ENCODE data around the gene HDAC2. TPM values are rescaled to one million over a fixed set of nuclear protein-coding genes. Genes with fewer than 3 reads are reported as not detected.

Gene HDAC2
- polyA plus RNA-seq, 1 donor from 2014 or later: 307 TPM

GRCh38 chr6:113967777-113968176, 3.2 kb downstream of the HDAC2 start:
- Histone ChIP-seq H2AFZ (ENCODE audit: low read depth, low read length) (no peak overlapping the region), H3K79me2 (replicated peaks; ENCODE audit: insufficient read depth, low read length) (peaks cover 83% of the 10 kb centered on the region), H3K27ac (ENCODE audit: low read length) (no peak overlapping the region), H3K9ac (ENCODE audit: low read length) (no peak overlapping the region), H3K9me2 (ENCODE audit: insufficient read depth, low read length) (no peaks in the 10 kb centered on the region), H4K20me1 (ENCODE audit: insufficient read depth) (peaks cover 31% of the 10 kb centered on the region), H3K4me3 (ENCODE audit: low read length) (peak overlapping the region; percentile 74), H3K4me2 (ENCODE audit: low read length) (peak overlapping the region; percentile 98), H3K36me3 (ENCODE audit: insufficient read depth, low read length) (no peaks in the 10 kb centered on the region), H3K9me3 (ENCODE audit: low read length) (no peaks in the 10 kb centered on the region), H3F3A (ENCODE audit: insufficient read depth, low read length, poor library complexity, severe bottlenecking) (no peaks in the 10 kb centered on the region), H3K27me3 (ENCODE audit: insufficient read depth, low read depth, low read length) (no peaks in the 10 kb centered on the region)
- no peak for TF ChIP-seq RAD21 (conservative IDR thresholded peaks at IDR 0.05)
- TF ChIP-seq TAF1 (IDR thresholded peaks at IDR 0.05; ENCODE audit: low read depth): no peak
- TF ChIP-seq, protein P1, sequence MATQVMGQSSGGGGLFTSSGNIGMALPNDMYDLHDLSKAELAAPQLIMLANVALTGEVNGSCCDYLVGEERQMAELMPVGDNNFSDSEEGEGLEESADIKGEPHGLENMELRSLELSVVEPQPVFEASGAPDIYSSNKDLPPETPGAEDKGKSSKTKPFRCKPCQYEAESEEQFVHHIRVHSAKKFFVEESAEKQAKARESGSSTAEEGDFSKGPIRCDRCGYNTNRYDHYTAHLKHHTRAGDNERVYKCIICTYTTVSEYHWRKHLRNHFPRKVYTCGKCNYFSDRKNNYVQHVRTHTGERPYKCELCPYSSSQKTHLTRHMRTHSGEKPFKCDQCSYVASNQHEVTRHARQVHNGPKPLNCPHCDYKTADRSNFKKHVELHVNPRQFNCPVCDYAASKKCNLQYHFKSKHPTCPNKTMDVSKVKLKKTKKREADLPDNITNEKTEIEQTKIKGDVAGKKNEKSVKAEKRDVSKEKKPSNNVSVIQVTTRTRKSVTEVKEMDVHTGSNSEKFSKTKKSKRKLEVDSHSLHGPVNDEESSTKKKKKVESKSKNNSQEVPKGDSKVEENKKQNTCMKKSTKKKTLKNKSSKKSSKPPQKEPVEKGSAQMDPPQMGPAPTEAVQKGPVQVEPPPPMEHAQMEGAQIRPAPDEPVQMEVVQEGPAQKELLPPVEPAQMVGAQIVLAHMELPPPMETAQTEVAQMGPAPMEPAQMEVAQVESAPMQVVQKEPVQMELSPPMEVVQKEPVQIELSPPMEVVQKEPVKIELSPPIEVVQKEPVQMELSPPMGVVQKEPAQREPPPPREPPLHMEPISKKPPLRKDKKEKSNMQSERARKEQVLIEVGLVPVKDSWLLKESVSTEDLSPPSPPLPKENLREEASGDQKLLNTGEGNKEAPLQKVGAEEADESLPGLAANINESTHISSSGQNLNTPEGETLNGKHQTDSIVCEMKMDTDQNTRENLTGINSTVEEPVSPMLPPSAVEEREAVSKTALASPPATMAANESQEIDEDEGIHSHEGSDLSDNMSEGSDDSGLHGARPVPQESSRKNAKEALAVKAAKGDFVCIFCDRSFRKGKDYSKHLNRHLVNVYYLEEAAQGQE (IDR thresholded peaks at IDR 0.05; ENCODE audit: borderline replicate concordance): no peak
- no peak for TF ChIP-seq EP300 (conservative IDR thresholded peaks at IDR 0.05; ENCODE audit: poor library complexity, severe bottlenecking)
- no peak for TF ChIP-seq MXI1 (conservative IDR thresholded peaks at IDR 0.05; ENCODE audit: poor library complexity, severe bottlenecking)
- TF ChIP-seq EZH2 (IDR thresholded peaks at IDR 0.05; ENCODE audit: borderline replicate concordance, insufficient read depth, low read length, poor library complexity, severe bottlenecking): no peak
- no peak for TF ChIP-seq SMC3 (conservative IDR thresholded peaks at IDR 0.05; ENCODE audit: poor library complexity)

DNA sequence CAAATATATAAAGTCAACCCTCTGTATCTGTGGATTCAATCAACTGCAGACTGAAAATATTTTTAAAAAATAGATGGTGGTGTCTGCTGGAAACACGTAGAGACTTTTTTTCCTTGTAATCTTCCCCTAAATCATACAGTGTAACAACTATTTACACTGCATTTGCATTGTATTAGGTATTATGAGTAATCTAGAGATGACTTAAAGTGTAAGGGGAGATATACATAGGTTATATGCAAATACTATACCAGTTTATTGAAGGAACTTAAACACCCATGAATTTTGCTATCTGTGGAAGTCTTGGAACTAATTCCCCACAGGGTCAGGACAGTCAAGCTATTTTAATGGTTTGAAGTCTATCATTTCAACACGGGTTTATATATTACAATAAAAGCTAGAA, 10.2 kb downstream of the HDAC2 start:
- no peaks in the 10 kb centered on the region for H3K27me3 ChIP-seq (ENCODE audit: insufficient read depth, low read depth, low read length)
- TF ChIP-seq TAF1 (IDR thresholded peaks at IDR 0.05; ENCODE audit: low read depth) (no peak), SMC3 (conservative IDR thresholded peaks at IDR 0.05; ENCODE audit: poor library complexity) (no peak), MXI1 (conservative IDR thresholded peaks at IDR 0.05; ENCODE audit: poor library complexity, severe bottlenecking) (no peak), RAD21 (conservative IDR thresholded peaks at IDR 0.05) (no peak), EZH2 (IDR thresholded peaks at IDR 0.05; ENCODE audit: borderline replicate concordance, insufficient read depth, low read length, poor library complexity, severe bottlenecking) (no peak), POLR2AphosphoS5 (IDR thresholded peaks at IDR 0.05) (no peak), EP300 (conservative IDR thresholded peaks at IDR 0.05; ENCODE audit: poor library complexity, severe bottlenecking) (no peak)
- TF ChIP-seq, protein P2, sequence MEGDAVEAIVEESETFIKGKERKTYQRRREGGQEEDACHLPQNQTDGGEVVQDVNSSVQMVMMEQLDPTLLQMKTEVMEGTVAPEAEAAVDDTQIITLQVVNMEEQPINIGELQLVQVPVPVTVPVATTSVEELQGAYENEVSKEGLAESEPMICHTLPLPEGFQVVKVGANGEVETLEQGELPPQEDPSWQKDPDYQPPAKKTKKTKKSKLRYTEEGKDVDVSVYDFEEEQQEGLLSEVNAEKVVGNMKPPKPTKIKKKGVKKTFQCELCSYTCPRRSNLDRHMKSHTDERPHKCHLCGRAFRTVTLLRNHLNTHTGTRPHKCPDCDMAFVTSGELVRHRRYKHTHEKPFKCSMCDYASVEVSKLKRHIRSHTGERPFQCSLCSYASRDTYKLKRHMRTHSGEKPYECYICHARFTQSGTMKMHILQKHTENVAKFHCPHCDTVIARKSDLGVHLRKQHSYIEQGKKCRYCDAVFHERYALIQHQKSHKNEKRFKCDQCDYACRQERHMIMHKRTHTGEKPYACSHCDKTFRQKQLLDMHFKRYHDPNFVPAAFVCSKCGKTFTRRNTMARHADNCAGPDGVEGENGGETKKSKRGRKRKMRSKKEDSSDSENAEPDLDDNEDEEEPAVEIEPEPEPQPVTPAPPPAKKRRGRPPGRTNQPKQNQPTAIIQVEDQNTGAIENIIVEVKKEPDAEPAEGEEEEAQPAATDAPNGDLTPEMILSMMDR (IDR thresholded peaks at IDR 0.05; ENCODE audit: poor library complexity, severe bottlenecking): no peak
- TF ChIP-seq, protein P1 (IDR thresholded peaks at IDR 0.05; ENCODE audit: borderline replicate concordance): no peak
- no peak overlapping the region for H3K4me3 ChIP-seq (ENCODE audit: low read length)
- peaks cover 6% of the 10 kb centered on the region for H3K36me3 ChIP-seq (ENCODE audit: insufficient read depth, low read length)
- H4K20me1 ChIP-seq (ENCODE audit: insufficient read depth): peaks cover 28% of the 10 kb centered on the region
- no peaks in the 10 kb centered on the region for H3F3A ChIP-seq (ENCODE audit: insufficient read depth, low read length, poor library complexity, severe bottlenecking)
- peaks cover 97% of the 10 kb centered on the region for H3K79me2 ChIP-seq (replicated peaks; ENCODE audit: insufficient read depth, low read length)
- H3K9ac ChIP-seq (ENCODE audit: low read length): no peak overlapping the region
- no peaks in the 10 kb centered on the region for H3K9me3 ChIP-seq (ENCODE audit: low read length)
- H3K27ac ChIP-seq (ENCODE audit: low read length): no peak overlapping the region
- H3K4me2 ChIP-seq (ENCODE audit: low read length): no peak overlapping the region
- H2AFZ ChIP-seq (ENCODE audit: low read depth, low read length): no peak overlapping the region
- H3K9me2 ChIP-seq (ENCODE audit: insufficient read depth, low read length): no peaks in the 10 kb centered on the region
